H1 (cell line): Measurements from ENCODE around the gene TIAM2.

Source experiments
- CBX8 ChIP-seq: fragments of 300-800, 300-1000 bp; sonication (generic); IDR thresholded peaks from 2 replicates; pipeline ENCODE4 v1.7.1; 2016; ENCODE audit warnings: low read depth, low read length, borderline replicate concordance
- CREB1 ChIP-seq: IDR thresholded peaks from 2 replicates; pipeline ENCODE4 v1.6.1; 2012; ENCODE audit warnings: inconsistent platforms
- CTCF ChIP-seq, 3 experiments: IDR thresholded peaks; 1 replicate in 2 of 3; 2 replicates in 1 of 3; pipeline versions ENCODE4 v1.5.1 to v1.6.1; 2011; ENCODE audit warnings: low read length in 3 of 3, mild to moderate bottlenecking in 3 of 3, inconsistent platforms in 2 of 3, low read depth in 1 of 3, moderate library complexity in 1 of 3; ENCODE audit not compliant: insufficient read depth in 1 of 3; ENCODE audit errors: control extremely low read depth in 1 of 3
- NRF1 ChIP-seq: IDR thresholded peaks from 2 replicates; pipeline ENCODE4 v1.6.1; 2011; ENCODE audit warnings: mild to moderate bottlenecking, low read depth, low read length, improper control_type of control experiment
- TCF12 ChIP-seq: IDR thresholded peaks from 2 replicates; pipeline ENCODE4 v1.6.1; 2011; ENCODE audit warnings: low read depth, mild to moderate bottlenecking, low read length
- USF2 ChIP-seq: IDR thresholded peaks from 2 replicates; pipeline ENCODE4 v1.6.1; 2011; ENCODE audit warnings: low read length, improper control_type of control experiment
- ZNF274 ChIP-seq: IDR thresholded peaks from 2 replicates; pipeline ENCODE4 v1.7.0; 2012; ENCODE audit warnings: low read length, borderline replicate concordance; ENCODE audit errors: extremely low read depth

GRCh38 chr6:155112757-155113156 is 117.6 kb downstream of the TIAM2 start:
- TF ChIP-seq CREB1 (no peak), CBX8 (no peak), CTCF (IDR thresholded peaks at IDR 0.05; ENCODE audit: control extremely low read depth in 1 of 3, insufficient read depth in 1 of 3, low read depth in 1 of 3, low read length in 3 of 3) (no peak), USF2 (no peak), NRF1 (no peak), TCF12 (no peak), ZNF274 (no peak)
